Measurements from ENCODE around the gene ADSS1. TPM values are rescaled to one million over a fixed set of nuclear protein-coding genes. Genes with fewer than 3 reads are reported as not detected.

ADSS1 gene
- total RNA-seq, 1 experiment from 2014 or later: 3.2 TPM

GRCh38 chr14:104796687-104797081 is 72.7 kb downstream of the ADSS1 start:
- intact Hi-C loops (cut with micrococcal nuclease; ENCODE audit: unreplicated experiment): no loop called here
- Mint-ChIP-seq H3K27me3 (ENCODE audit: insufficient read depth, unreplicated experiment) (no peaks in the 10 kb centered on the region), H3K27ac (ENCODE audit: unreplicated experiment) (no peak overlapping the region), H3K4me1 (ENCODE audit: low read depth, unreplicated experiment) (no peaks in the 10 kb centered on the region), H3K4me3 (ENCODE audit: unreplicated experiment) (peak overlapping the region; percentile 71), H3K36me3 (ENCODE audit: insufficient read depth, unreplicated experiment) (peaks cover 8% of the 10 kb centered on the region), H3K9me3 (ENCODE audit: unreplicated experiment) (no peaks in the 10 kb centered on the region)
- ChIA-PET CTCF (no interaction called here), POLR2A (no interaction called here)
- H3K4me3 ChIP-seq (ENCODE audit: low read depth, low read length): no peak overlapping the region
- H3K9me3 ChIP-seq: no peaks in the 10 kb centered on the region
- peaks cover 46% of the 10 kb centered on the region for H3K4me1 ChIP-seq
- no peaks in the 10 kb centered on the region for H3K36me3 ChIP-seq (ENCODE audit: control insufficient read depth, insufficient read depth, low read length)
- no peaks in the 10 kb centered on the region for H3K27me3 ChIP-seq (replicated peaks; ENCODE audit: control insufficient read depth, insufficient read depth, low read length)
- no peak for TF ChIP-seq CTCF (IDR thresholded peaks at IDR 0.05; ENCODE audit: insufficient read depth in 1 of 2, low read depth in 1 of 2, low read length in 1 of 2, severe bottlenecking in 1 of 2, unreplicated experiment in 1 of 2)
- DNase-seq: no peak
- BruUV-seq (replicated peaks): no TSS peak

Small RNA genes within 50 kb of the gene (microRNA-seq; reads per million reads assigned to microRNA genes)
- not detected for gene MIR4710

Other genes with a start within 250 kb of the ADSS1 start
- not detected in 2 replicates for gene C14orf180, start 144.5 kb upstream of the ADSS1 start, total RNA-seq (2022)
- not detected in 2 replicates for gene TMEM179, start 119.5 kb upstream of the ADSS1 start, total RNA-seq (2022)
- 70.8 TPM in 2 replicates for gene INF2, start 34.6 kb upstream of the ADSS1 start, total RNA-seq (2022)
- 99.3 and 105 TPM in 2 replicates for gene SIVA1, start 28.9 kb downstream of the ADSS1 start, total RNA-seq (2022)
- 110 and 111 TPM in 2 replicates for gene AKT1, start 71.5 kb downstream of the ADSS1 start, total RNA-seq (2022)
- gene ZBTB42, start 76.9 kb downstream of the ADSS1 start, total RNA-seq (2022): 9.1 and 9.7 TPM in 2 replicates
- 31.6 and 32.0 TPM in 2 replicates for gene CEP170B, start 141.0 kb downstream of the ADSS1 start, total RNA-seq (2022)
- gene PLD4, start 200.7 kb downstream of the ADSS1 start, total RNA-seq (2022): not detected in 2 replicates